Measurements from ENCODE around the gene POLA1.
"Not testable (repeated sequence)": the region's sequence is repeated elsewhere in the genome, so short reads cannot be mapped to it uniquely, and the experiment has no call there.

POLA1 gene

DNA sequence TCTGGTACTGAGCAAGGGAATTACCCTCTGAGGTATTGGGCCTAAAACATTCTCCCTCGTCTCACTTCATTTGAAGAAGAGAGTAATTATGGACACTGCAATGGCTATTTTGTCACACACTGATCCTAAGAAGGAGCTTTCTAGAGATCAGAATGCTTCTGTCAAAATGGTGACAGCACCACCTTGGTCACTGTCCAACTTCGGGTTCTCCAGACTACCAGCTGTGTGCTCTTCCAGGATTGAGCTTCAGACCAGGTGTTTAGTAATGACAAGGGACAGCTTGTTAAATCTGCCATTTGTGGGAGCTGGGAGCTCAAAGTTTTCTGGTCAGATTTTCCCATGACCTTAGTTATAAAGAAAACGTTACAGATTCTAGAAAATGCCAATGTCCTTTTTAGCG is 105.4 kb downstream of the POLA1 start:
- DNase-seq = no peak

DNA sequence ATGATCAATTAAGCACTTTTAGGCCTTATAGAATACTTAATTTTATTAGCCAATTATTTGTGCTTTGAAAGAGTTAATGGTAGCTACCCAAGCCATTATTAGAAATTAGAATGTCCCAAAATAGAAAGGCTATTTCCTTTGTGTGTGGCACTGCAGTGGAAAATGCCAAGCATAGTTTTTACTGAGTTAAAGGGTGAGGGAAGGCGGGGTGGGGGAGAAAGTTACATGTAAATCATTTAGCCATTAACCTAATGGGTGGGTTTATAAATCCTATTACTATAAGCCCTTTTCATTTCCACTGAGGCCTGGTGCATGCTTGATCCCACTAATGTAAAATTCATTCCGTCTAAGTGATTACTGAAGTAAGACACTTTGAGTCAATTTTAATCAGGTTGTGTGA is 105.8 kb downstream of the POLA1 start:
- no peak for DNase-seq

DNA sequence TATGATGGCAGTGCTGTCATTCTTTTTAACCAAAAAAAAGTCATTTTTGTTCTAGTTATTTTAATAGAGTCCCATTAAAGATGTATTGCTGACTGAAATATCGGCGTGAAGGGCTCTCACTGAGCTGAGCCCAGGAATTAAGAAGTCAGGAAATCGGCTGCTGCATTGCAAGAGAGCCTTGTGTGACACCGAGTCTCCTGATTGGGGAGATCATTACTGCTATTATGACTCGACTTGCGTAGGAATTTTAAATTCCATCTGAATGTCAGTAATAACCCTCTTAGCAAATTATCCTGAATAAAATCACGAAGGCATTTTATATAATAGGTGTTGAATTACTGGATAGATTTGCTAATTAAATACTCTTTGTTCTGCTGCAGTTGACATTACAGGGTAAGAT is 111.5 kb downstream of the POLA1 start:
- no peak for DNase-seq

DNA sequence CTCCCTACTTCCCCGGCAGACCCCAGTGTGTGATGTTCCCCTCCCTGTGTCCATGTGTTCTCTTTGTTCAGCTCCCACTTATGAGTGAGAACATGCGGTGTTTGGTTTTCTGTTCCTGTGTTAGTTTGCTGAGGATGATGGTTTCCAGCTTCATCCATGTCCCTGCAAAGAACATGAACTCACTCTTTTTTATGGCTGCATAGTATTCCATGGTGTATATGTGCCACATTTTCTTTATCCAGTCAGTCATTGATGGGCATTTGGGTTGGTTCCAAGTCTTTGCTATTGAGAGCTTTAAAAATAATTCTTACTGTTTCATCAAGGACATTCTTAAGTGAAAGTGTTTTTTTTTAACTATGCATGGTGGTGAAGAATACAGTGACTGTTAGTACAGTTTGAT is 126.1 kb downstream of the POLA1 start:
- not testable (repeated sequence) for DNase-seq

DNA sequence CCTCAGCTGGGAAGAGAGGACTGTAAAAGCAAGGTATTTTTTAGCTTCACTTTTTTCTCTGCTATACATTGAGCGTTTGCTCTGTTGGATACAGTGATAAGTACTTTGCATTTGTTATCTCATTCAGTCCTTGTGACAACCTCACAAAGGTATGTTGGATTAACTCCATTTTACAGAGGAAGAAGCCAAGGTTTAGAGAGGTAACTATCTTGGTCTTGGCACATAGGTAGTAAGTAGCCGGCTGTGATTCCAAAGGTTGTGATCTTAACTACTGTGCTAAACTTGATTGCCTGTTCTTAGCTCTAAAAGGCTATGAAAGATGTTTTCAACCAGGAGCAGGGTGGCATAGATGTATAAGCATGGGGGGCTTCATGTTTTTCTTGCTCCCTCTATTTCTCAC is 134.4 kb downstream of the POLA1 start:
- DNase-seq = no peak

DNA sequence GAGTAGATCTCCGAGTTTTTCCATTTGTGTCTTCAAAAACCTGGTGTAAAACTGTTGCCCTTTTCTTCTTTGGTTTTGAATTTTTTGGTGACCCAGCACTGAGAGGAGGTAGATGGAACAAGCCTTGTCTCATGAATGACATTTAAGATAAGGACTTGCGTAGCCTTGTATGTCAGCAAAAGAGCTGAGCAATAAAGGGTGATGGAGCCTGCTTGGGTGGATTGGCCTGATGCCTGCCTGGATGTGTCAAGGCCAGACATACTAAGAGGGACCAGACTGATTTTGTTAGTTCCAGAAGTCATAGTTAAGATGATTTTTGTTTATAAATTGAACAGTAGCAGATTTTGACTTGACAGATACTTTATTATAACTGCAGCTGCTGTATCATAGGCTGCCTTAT is 134.9 kb downstream of the POLA1 start:
- DNase-seq = no peak

DNA sequence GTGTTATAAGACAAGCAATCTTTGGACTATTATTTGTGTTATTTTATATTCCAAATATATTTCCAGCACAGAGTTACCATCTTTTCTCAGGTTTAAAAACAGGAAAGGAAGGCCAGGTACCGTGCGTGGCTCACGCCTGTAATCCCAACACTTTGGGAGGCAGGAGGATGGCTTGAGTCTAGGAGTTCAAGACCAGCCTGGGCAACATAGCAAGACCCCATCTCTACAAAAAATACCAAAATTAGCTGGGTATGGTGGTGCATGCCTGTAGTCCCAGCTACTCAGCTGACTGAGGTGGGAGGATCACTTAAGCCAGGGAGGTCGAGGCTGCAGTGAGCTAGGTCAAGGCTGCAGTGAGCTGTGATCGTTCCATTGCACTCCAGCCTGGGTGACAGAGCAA is 140.0 kb downstream of the POLA1 start:
- no peak for DNase-seq

DNA sequence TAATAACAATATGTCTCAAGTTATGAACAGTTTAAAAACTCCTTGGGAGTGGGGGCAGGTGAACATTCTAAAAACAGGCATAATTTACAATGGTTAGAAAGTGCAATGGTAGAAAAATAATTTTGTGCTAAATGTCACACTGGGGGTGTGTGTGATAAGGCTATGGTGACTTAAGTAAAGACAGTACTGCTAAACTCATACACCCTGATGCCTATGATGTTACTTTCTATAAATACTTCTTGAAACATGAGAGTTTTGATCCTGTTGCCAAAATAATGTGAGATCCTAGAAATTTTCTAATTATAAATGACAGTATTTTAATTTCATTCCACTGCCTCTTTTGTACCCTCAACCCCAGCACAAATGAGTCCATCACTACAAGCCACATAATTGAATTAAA is 144.2 kb downstream of the POLA1 start:
- no peak for DNase-seq

DNA sequence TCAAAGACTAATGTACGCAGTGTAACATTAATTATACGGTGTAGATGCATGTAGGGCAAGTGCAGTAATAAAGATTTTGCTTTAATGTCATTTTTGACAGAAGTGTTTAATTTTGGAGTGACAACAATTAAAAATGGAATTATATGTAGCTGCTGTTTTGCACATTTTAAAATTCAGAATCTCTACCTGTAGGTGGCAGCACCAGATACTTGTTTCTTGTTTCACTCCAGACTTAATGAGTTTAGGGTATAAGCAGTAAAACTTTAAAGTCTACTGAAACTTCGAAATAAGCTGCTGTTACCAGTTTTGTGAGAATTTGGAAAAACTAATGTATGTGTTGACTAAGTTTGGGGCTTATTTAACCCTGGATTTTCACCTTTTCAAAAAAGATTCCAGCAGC is 144.9 kb downstream of the POLA1 start:
- DNase-seq = peak; percentile 1

DNA sequence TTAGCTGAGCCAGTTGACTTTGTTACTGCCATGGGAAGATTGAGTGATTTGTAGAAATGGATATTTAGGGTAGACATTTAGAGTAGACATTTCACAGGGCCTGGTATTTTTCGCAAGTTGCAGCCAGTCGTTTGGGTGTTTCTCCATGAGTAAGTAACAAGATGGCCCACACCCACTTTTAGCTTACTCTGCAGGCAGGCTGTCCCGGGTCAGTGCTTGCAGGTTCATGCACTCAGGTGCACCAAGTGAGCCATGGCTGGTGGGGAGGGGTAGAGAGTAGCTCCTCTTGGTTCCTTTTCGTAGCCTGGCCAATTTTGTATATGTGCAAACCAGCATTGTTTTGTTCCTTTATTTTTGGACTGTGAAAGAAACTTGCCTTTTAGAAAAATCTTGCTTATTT is 145.6 kb downstream of the POLA1 start:
- no peak for DNase-seq

DNA sequence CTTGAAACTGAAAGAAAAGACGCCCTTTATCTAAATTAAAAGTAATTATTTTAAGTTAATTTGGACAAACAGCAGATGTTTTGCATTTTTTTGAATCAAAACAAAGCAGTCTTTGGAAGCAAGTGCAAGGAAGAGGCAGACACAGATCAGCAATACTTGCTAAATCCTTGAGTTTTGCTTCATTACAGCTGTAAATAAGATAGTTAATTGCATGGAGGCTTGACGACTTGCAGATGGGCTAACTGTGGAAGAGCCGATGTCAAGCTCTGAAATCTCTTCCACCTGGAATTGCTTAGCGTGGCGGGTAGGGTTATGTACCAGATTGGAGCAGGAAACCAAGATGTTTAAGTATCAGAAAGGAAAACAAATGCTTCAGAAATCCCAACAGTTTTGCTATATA is 148.8 kb downstream of the POLA1 start:
- DNase-seq = no peak

DNA sequence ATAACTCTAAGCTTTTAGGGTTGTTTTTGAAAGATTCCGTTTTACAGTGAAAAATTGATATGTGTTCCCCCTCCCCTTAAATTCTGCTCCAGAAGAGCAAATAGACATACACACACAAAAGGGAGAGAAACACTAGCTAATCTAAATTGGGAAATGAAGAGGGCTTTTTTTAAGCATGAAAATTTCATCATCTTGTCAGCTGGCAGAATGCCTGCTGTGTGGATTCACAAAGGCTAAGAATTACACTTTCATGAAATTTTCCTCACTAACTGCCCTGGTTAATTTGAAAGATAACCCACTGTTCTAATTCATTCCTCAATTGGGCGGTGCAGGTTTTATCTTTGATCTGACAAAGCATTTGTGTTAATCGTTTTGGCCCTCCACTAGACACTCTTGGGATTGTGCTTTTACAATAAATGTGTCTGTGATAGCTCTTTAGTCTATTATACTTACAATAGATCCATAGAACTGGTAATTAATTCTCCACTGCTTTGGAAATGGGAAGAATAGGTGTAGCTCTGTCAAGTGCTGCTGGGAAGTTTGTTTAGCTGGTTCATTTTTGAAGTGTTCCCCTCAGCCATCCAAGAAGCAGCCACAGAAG is 152.9 kb downstream of the POLA1 start:
- DNase-seq = peak; percentile 1

DNA sequence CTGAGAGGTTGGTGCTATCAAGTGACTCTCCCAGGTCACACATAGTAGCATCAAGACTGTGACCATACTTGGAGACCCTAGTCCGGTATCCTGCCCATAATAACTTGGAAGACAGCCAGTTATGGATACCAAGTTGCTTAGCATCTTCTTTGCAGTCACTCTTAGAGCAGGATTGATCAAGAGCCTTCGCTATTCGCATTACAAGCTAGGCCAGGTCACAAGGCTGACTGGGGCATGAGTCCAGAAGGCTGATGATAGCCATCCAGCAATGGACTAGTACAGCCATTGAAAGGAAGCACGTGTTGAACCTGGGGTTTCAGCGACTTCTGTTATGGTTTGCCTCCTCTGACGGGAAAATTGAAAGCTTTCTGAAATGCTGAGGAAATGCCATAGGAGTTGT is 157.6 kb downstream of the POLA1 start:
- DNase-seq = no peak

DNA sequence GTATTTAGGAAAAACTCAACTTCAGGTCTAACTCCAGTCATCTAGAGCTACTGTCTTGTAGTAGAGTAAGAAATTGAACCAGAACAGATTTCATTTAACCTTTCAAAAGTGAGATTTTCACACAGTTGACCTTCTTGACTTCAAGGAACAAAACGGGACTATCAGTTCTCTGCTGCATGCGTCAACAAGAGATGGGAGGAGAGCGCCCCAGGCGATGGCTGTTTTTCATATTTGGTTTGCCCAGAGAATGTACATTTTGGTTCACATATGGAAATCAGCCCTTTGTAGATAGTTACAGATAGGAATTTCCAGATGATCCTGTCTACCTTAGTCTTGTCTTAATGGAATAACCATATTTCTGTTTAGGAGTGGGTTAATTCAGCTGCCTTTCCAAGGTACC is 158.1 kb downstream of the POLA1 start:
- DNase-seq = no peak

DNA sequence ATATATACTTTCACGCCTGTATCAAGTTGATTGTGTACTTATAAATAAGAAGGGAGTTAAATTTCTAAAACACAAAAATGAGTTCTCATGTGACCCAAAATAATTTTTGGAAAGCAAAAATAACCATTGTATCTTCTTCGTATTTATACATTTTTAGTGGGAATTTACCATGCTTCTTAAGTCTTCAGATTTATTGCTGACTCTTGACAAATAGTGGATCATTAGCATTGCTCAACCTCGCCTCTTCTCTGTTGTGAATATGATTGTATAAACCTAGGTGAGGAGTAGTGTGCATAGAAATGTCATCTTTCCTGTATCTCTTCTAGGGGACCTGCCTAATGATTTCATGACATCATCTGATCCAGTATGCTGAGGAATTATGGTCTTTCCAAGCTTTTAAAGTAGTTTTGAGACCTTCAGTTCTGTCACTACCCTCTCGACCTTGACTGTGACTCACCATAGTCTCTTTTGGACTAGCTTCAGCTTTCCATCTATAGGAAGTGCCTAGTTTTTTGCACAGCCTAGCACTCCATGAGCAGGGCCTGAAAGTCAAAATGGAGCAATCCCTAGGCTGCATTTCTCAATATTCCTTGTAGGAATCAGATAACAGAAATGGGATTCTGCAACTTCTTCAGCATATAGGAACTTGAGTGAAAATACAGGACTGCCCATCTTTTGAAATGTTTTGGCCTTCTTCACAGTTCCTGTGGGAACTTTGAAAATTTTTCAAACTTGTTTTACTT is 164.5 kb downstream of the POLA1 start:
- no peak for DNase-seq

DNA sequence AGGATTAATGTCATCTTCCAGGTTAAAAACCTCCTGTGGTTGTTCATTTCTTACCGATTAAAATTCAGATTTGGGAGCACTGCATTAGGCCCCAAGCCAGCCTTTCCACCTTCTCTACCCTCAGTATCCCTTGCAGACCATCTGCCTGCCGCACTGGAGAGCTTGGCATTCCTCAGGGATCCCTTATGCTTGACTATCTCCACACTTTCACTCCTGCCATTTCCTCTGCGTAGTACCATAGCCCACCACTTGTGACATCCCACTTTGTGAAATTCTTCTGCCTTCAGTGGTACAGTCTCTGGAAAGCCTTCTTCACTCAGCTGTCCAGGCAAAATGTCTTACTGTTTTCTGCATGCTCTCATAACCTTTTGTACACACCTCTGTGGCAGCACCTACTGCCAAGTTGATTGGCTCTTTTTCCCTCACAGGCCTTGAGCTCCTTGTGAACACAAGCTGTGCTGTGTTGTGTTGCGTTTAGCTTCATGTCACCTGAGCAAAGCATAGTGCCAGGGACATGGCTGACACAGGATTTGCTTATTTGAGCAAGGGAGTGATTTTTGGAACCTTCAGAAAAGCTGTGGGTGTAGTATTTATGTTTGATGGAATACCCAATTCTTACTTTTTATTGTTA is 165.6 kb downstream of the POLA1 start:
- DNase-seq = no peak

DNA sequence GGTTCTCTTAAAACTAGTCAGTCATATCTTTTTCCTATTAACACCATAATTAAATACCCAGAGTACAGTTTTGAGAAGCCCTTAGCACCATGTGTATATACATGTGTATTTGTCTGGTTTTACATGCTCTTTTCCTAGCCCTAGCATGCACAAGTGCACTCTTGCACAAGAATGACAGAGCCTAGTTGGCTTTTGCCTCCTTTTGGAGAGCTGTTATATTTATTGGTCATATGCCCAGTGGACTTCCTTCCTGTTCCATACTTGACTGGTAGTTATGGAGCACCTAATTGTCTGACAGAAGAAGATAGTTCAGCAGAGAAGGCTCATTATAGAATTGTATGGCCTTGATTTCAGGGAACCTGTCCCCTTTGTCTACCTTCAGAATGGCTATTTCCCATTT is 166.4 kb downstream of the POLA1 start:
- no peak for DNase-seq

DNA sequence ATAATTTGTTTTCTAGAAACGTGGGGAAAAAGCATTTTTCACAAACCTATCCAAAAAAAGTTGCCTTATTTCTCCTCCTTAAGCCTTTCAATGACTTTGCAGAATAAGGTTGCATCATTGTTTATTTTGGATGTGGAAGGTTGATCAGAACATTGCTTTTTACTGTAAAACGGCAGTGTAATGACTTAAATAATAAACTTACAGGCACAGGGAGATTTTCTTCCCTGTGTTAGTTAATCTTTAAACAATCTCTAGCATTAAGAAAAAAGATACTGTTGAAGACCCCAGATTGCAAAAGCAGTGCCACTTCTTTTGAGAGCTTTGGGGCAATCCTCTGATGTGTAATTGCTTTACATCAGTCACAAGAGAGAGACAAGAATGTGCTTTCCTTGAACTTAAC is 168.6 kb downstream of the POLA1 start:
- DNase-seq = no peak

DNA sequence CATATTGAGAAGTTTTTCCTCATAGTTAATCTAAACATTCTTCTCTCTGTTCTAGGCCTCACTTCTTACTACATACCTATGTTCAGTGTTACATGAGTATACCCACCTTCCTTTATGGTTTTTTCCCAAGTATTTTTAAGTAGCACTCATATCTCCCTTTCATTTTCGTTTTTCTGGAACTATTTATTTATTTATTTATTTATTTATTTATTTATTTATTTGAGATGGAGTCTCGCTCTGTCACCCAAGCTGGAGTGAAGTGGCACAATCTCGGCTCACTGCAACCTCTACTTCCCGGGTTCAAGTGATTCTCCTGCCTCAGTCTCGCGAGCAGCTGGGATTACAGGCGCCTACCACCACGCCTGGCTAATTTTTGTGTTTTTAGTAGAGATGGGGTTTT is 170.1 kb downstream of the POLA1 start:
- DNase-seq = not testable (repeated sequence)

DNA sequence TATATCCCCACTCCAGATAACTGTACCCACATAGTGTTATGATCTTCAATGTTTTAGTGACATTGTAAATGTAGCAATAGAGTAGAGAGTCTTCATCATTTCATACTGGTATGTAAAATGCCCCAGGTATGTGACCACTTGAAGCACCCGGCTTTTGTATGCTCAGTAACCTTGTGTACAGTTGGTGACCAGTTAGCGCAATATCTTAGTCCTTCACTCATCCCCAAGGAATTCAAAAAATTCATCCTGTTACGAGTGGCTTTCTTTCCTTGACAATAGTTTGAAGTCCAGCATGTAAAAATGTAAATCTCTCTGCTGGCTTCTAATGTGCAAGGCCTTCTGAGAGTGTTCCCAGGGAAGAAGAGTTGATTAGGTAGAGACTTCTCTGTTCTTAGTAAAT is 176.4 kb downstream of the POLA1 start:
- no peak for DNase-seq

DNA sequence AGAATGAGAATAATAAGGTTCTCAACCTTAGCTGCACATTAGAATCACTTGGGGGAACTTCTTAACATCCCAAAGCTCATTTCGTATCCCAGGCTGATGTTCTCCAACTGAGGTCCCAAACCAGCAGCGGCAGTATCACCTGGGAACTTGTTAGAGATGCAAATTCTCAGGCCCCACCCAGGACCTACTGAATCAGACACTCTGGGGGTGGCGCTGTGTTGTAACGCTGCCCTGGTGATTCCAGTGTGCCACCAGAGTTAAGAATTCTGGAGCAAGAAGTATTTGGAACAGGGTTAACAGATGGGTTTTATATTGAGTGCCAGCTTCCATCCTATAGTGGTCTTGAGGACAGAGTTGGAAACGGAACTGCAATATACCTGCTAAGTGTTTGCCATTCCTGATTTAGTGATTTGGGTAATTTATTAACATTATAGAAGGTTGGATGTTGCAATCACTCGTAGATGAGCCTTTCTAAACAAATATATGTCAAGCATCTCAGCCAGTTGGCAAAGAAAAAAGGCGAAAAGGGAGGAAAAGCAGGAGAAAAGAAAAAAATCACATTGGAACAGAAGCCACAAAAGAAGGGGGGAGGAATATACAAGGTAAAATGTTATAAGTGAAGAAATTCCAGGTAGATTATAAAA is 181.0 kb downstream of the POLA1 start:
- no peak for DNase-seq

DNA sequence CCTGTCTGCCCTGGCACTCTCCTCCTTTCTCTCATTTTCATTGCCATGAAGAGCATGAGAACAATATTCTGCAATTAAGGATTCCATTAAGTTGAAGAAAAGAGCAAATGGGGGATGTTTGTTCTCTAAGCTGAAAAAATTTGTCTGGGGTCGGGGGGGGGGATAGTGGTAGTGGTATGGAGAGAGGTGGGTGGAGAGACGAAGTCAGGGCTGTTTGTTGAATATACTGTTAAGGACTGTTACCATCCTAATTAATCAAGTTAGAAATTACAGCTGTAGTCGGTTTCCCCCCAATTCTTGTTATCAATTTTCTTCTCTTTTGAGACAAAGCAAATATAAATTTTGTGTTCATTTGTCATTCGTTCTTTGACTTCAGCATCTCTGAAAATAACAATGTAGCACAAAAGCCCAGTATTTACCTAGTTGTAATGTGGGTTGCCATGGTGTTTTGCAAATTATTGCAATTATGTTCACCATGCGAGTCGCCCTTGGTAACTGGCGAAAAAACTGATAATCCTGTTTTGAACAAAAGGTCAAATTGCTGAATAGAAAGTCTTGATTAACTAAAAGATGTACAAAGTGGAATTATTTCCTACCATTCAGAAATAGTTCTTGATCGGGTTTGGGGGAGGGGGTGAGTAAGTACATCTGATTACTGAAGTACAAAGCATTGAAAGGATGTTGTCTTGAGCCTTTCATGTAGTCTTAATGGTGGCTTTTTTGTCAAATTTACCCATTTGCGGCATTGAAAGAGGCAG is 183.0 kb downstream of the POLA1 start:
- no peak for DNase-seq

DNA sequence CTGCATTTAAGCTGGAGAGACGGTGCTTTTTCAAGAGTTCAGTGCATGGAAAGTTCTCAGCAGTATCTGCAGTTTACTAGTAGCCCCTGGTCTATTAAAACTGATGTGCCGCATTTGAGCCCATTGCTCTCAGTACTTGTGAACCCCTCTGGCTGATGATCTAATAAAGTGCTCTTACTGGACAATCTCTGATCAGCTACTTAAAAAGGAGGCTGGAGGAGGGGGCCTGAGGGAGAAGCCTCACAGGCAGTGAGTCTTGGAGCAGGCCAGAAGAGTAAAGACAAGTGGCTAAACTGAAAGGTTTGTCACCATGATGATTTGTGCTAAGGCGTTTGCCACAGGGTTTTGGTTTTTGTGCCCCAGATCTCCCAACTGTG is 183.6 kb downstream of the POLA1 start:
- no peak for DNase-seq
